Measurements from ENCODE around the gene PIF1.

PIF1 gene

DNA sequence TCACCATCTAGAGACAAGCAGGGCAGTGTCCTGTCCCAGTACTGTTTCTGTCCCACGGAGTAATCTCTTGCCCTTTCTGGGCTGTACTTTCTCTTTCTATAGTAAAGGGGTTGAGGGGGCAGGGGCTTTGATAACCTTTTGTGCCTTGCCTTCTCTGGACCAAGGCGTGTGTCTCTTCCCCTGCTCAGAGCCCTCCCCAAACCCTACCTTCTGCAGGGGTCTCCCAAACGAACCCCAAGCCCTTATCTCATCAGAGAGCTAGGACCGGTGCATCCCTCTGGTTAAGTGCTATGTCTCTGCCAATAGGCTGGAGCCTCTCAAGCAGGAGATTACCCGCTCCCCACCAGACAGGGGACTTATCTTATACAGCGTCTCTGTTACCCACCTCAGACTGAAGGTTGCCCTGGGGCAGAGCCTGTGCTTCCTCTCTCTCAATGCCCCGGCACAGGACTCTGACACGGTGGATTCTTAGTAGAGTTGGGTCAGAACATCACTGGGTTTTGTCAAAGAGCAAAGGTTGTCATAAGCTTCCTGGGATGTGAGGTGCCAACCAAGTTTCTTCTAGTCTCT is 19.2 kb upstream of the PIF1 start:
- no peaks in the 10 kb centered on the region for H3K9me3 Mint-ChIP-seq
- peak overlapping the region; percentile 95 for H3K4me3 Mint-ChIP-seq
- H3K4me1 Mint-ChIP-seq = peaks cover 77% of the 10 kb centered on the region
- peak in 1 of 2 donors; percentile 28 for DNase-seq (ENCODE audit: low spot score in 2 of 2)
- peaks cover 21% of the 10 kb centered on the region for H3K36me3 Mint-ChIP-seq (ENCODE audit: insufficient read depth)
- peak; percentile 34 for ATAC-seq (replicated peaks; ENCODE audit: extremely low read depth, poor library complexity, severe bottlenecking)
- H3K27me3 Mint-ChIP-seq = no peaks in the 10 kb centered on the region
- H3K27ac Mint-ChIP-seq (ENCODE audit: low read depth) = peak overlapping the region; percentile 89

DNA sequence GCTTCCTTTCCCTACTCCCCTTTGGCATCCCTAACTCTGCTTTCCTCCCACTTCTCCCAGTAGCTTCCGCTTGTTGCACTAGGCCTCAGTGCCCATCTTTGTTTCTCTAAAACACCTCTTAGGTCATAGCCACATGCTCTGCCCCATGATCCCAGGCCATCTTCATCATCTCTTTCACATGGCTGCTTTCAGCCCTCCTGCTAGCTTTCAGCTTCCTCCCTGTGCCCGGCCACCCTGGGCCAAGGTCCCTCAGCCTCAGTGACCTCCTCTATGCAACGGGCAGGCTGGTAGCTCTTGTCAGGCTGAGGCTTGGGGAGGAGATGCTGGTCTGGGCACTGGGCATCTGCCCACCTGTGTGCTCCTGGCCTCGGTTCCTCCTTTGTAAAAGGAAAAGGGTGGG is 18.5 kb upstream of the PIF1 start:
- Mint-ChIP-seq H3K4me3 (peak overlapping the region; percentile 95), H3K27ac (ENCODE audit: low read depth) (peak overlapping the region; percentile 89), H3K4me1 (peaks cover 78% of the 10 kb centered on the region), H3K9me3 (no peaks in the 10 kb centered on the region), H3K27me3 (no peaks in the 10 kb centered on the region), H3K36me3 (ENCODE audit: insufficient read depth) (peaks cover 14% of the 10 kb centered on the region)
- DNase-seq (ENCODE audit: low spot score in 2 of 2) = no peak
- no peak for ATAC-seq (replicated peaks; ENCODE audit: extremely low read depth, poor library complexity, severe bottlenecking)

DNA sequence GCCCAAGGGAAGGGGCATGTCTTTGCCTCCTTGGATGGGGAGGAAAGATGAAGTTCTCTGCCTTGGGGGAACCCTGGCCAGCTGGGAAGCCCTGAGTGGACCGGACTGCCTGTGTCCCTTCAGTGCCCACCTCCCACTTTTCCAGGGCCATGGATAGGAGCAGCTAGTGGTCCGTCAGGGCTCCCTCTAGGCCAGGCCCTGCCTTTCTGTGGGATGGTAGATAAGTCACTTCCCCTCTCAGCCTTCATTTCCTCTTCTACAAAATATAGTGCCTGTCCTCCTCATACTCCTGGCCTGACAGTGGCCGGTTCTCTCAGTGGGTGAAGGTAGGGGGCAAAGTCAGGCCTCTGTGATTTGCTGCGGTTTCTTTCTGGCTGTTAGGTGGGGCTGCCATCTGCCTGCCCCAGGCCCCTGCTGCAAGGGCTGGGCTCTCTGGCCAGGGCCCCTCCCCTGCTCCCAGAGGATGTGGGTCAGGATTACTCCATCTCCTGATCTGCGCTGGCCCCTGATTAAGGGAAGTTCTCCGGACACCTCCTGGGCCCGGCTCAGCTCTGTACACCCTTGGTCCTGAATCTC is 17.6 kb upstream of the PIF1 start:
- no peaks in the 10 kb centered on the region for H3K27me3 Mint-ChIP-seq
- H3K4me1 Mint-ChIP-seq = peaks cover 81% of the 10 kb centered on the region
- DNase-seq (ENCODE audit: low spot score in 2 of 2) = no peak
- ATAC-seq (replicated peaks; ENCODE audit: extremely low read depth, poor library complexity, severe bottlenecking) = no peak
- no peaks in the 10 kb centered on the region for H3K9me3 Mint-ChIP-seq
- peaks cover 8% of the 10 kb centered on the region for H3K36me3 Mint-ChIP-seq (ENCODE audit: insufficient read depth)
- peak overlapping the region; percentile 95 for H3K4me3 Mint-ChIP-seq
- peak overlapping the region; percentile 89 for H3K27ac Mint-ChIP-seq (ENCODE audit: low read depth)

DNA sequence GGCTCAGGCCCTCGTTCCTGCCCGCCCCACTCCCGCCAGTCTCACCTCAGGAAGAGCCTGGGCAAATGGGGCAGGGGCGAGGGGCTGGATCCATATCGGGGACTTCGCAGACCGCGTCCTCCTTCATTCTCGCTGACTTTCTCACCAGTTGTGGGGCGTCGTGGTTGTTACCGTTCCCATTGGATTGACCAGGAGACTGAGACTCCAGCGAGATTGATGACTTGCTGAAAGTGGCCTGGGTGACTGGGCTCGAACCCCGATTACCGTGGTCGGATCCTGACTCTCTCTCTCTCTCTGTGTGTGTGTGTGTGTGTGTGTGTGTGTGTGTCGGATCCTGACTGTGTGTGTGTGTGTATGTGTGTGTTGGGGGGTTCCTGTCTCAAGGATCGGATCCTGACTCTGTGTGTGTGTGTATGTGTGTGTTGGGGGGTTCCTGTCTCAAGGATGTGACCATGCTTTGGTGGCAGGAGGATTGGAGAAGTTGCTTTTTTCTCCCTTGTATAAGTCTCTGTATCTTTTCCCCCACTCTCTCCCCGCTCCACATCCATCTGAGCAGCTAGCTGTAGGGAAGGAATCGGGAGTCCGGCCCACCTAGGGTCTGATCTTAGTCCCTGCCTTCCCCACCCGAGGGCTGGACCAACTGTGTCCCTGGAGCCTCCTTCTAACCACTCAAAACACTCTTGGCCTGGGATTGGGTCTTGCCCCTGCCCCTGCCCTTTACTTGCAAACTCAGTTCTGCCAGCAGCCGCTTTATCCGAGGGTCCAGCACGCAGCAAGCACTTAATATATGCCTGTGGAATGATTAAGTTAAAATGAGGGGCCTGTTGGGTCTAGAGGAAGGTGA is 16.9 kb upstream of the PIF1 start:
- no peak for DNase-seq (ENCODE audit: low spot score in 2 of 2)
- H3K9me3 Mint-ChIP-seq = no peaks in the 10 kb centered on the region
- ATAC-seq (replicated peaks; ENCODE audit: extremely low read depth, poor library complexity, severe bottlenecking) = no peak
- peak overlapping the region; percentile 95 for H3K4me3 Mint-ChIP-seq
- no peaks in the 10 kb centered on the region for H3K27me3 Mint-ChIP-seq
- peaks cover 8% of the 10 kb centered on the region for H3K36me3 Mint-ChIP-seq (ENCODE audit: insufficient read depth)
- H3K4me1 Mint-ChIP-seq = peaks cover 80% of the 10 kb centered on the region
- peak overlapping the region; percentile 89 for H3K27ac Mint-ChIP-seq (ENCODE audit: low read depth)

DNA sequence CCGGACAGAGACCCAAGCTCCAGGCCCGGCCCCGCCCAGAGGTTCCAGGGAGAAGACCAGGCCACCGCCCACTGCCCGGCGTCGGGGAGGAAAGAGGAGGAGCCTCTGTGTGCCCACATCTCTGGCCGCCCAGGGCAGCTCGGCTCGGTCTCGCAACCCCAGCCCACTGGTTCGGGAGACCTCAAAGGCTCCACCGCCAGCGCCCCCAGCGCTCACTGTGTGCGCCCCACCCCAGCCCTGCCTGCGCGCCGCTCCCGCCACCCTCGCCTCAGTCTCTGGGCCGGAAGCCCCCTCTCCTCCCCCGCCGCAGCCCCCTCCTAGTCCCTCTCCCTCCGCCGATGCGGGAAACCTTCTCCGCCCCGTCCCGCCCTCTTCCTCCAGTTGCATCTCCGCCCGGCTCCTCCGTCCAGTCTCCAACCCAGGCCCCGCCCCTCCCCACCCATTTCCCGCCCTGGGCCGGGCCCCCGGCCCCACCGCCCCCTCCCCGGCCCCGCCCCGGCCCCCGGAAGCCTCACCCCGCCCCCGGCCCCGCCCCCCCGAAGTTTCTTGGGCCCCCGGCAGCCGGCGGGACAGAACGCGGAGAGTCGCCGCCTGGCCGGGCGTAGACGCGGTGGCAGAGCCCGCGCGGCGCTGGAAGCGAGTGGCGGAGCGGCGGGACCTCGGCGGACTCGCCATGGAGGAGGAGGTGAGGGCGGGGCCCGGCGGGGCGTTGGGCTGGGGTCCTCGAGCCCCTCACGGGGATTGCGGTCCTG is 16.1 kb upstream of the PIF1 start, which contains the start of gene PLEKHO2:
TSS of gene PLEKHO2 (plus strand) at position 572 of the 752 bp plus-strand sequence. CDS start at position 674, 102 bp downstream.
- H3K36me3 Mint-ChIP-seq (ENCODE audit: insufficient read depth) = peaks cover 8% of the 10 kb centered on the region
- H3K27ac Mint-ChIP-seq (ENCODE audit: low read depth) = peak within 1 kb of the TSS; percentile 89
- ATAC-seq (replicated peaks; ENCODE audit: extremely low read depth, poor library complexity, severe bottlenecking) (peak; percentile 82), DNase-seq (ENCODE audit: low spot score in 2 of 2) (peak; percentile 70 to 81)
- no peaks in the 10 kb centered on the region for H3K27me3 Mint-ChIP-seq
- H3K4me3 Mint-ChIP-seq = peak within 1 kb of the TSS; percentile 95
- no peaks in the 10 kb centered on the region for H3K9me3 Mint-ChIP-seq
- peaks cover 77% of the 10 kb centered on the region for H3K4me1 Mint-ChIP-seq

DNA sequence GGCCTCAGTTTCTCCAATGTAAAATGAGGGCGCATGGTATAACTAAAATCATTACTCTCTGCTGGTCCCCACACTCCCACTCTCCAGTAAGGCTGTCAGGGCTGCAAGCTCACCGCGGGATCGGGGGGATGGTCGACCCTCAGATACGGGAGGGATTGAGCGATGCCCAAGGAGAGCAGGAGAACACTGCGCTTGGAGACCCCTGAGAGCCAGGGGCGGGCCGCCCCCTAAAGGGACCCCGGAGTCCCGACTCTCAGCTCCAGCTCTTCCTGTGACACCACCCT is 15.6 kb upstream of the PIF1 start:
- Mint-ChIP-seq H3K4me1 (peaks cover 77% of the 10 kb centered on the region), H3K4me3 (peak overlapping the region; percentile 95), H3K9me3 (no peaks in the 10 kb centered on the region), H3K27me3 (no peaks in the 10 kb centered on the region), H3K36me3 (ENCODE audit: insufficient read depth) (peaks cover 9% of the 10 kb centered on the region), H3K27ac (ENCODE audit: low read depth) (peak overlapping the region; percentile 89)
- DNase-seq (ENCODE audit: low spot score in 2 of 2) (no peak), ATAC-seq (replicated peaks; ENCODE audit: extremely low read depth, poor library complexity, severe bottlenecking) (no peak)

DNA sequence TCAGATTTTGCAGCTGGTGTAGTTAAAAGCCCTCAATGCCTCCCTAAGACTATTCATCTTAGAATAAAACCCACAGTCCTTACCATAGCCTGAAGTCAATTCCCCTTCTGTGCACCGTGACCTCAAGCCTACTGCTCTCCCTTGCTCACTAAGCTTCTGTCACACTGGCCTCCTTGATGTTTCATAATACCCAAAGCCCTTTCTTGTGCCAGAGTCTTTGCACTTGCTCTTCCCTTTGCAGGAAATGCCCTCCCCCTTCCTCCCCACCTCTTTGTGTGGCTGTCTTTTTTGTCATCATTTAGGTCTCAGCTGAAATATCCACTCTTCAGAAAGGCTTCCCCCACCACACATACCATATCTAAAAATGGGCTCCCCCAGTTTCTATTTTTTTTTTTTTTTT is 12.1 kb upstream of the PIF1 start:
- peaks cover 12% of the 10 kb centered on the region for H3K36me3 Mint-ChIP-seq (ENCODE audit: insufficient read depth)
- H3K27me3 Mint-ChIP-seq = no peaks in the 10 kb centered on the region
- ATAC-seq (replicated peaks; ENCODE audit: extremely low read depth, poor library complexity, severe bottlenecking) (no peak), DNase-seq (ENCODE audit: low spot score in 2 of 2) (peak in 1 of 2 donors; percentile 28)
- H3K4me3 Mint-ChIP-seq = peak overlapping the region; percentile 3
- H3K9me3 Mint-ChIP-seq = no peaks in the 10 kb centered on the region
- peak overlapping the region; percentile 79 for H3K27ac Mint-ChIP-seq (ENCODE audit: low read depth)
- H3K4me1 Mint-ChIP-seq = peaks cover 50% of the 10 kb centered on the region

DNA sequence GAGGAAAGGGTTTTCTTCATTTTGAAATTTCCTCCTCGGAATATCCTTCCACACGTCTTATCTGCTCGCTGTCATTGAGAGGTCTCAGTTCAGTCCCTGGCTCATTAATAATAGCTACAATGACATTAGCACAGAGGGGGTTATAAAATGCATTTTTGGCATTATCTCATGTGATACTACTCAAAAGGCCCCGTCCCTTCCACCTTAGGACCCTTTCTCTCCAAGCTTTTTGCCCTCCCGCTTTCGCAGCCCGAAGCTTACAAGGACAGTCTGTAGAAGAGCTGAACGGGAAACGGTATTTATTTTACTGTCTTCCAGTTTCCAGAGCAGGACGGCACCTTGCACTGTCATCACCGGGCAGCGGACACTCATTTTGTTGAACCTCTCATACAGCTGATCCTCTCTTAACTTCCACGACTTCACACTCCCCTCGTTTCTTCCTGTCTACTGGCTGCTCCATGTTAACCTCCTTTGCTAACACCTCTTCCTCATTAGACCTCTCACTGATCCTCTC is 10.6 kb upstream of the PIF1 start:
- ATAC-seq (replicated peaks; ENCODE audit: extremely low read depth, poor library complexity, severe bottlenecking) = no peak
- H3K4me1 Mint-ChIP-seq = peaks cover 43% of the 10 kb centered on the region
- H3K27me3 Mint-ChIP-seq = no peaks in the 10 kb centered on the region
- H3K9me3 Mint-ChIP-seq = no peaks in the 10 kb centered on the region
- H3K4me3 Mint-ChIP-seq = peak overlapping the region; percentile 4
- peak overlapping the region; percentile 2 for H3K27ac Mint-ChIP-seq (ENCODE audit: low read depth)
- DNase-seq (ENCODE audit: low spot score in 2 of 2) = no peak
- H3K36me3 Mint-ChIP-seq (ENCODE audit: insufficient read depth) = peaks cover 7% of the 10 kb centered on the region

DNA sequence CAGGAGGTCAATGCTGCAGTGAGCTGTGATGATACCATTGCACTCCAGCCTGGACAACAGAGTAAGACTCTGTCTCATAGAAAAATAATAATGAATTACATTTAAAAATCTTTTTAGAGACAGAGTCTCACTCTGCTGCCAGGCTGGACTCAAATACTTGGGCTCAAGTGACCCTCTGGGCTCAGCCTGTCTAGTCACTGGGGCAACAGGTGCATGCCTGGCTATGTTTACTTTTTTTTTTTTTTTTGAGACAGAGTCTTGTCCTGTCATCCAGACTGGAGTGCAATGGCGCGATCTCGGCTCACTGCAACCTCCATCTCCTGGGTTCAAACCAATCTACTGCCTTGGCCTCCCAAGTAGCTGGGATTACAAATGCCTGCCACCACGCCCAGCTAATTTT is 8.2 kb upstream of the PIF1 start:
- ATAC-seq (replicated peaks; ENCODE audit: extremely low read depth, poor library complexity, severe bottlenecking) (no peak), DNase-seq (ENCODE audit: low spot score in 2 of 2) (no peak)
- H3K9me3 Mint-ChIP-seq = no peaks in the 10 kb centered on the region
- H3K36me3 Mint-ChIP-seq (ENCODE audit: insufficient read depth) = peaks cover 4% of the 10 kb centered on the region
- peaks cover 30% of the 10 kb centered on the region for H3K4me1 Mint-ChIP-seq
- no peaks in the 10 kb centered on the region for H3K27me3 Mint-ChIP-seq
- H3K27ac Mint-ChIP-seq (ENCODE audit: low read depth) = no peak overlapping the region
- H3K4me3 Mint-ChIP-seq = no peak overlapping the region

DNA sequence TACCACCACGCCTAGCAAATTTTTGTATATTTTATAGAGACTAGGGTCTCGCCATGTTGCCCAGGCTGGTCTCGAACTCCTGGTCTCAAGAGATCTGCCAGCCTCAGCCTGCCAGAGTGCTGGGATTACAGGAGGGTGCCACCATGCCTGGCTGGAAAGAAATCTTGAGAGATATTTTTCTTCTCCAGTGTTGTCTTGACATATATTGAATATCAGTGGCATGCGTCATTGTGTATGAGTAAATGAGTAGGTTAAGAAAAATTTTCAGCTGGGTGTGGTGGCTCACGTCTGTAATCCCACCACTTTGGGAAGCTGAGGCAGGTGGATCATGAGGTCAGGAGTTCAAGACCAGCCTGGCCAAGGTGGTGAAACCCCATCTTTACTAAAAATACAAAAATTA is 3.5 kb upstream of the PIF1 start:
- DNase-seq (ENCODE audit: low spot score in 2 of 2) = no peak
- peaks cover 5% of the 10 kb centered on the region for H3K36me3 Mint-ChIP-seq (ENCODE audit: insufficient read depth)
- H3K27ac Mint-ChIP-seq (ENCODE audit: low read depth) = no peak overlapping the region

DNA sequence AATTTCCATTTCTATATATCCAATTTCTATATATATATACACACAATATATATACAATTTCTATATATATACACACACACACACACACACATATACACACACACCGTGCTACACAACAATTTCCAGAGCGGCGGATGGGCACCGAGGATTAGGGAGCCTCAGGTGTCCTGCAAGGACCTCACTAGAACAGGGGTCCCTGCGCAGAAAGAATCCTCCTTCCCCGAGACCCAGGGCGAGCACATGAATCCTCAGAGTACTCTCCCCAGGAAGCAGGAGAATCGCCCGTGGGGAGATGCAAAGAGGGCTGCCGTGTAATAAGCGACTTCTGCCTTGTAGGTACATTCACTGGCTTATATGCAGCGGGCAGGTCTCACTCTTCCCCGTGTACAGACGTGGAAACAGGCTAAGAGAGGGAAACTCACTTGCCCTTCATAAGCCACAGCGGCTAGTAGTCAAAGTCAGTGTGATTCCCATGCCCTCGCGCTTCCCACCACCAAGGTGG is 467 bp downstream of the PIF1 start:
- Mint-ChIP-seq H3K36me3 (ENCODE audit: insufficient read depth) (peaks cover 6% of the 10 kb centered on the region), H3K27me3 (no peaks in the 10 kb centered on the region), H3K4me3 (peak overlapping the region; percentile 79), H3K27ac (ENCODE audit: low read depth) (no peak overlapping the region), H3K4me1 (peaks cover 37% of the 10 kb centered on the region), H3K9me3 (no peaks in the 10 kb centered on the region)
- ATAC-seq (replicated peaks; ENCODE audit: extremely low read depth, poor library complexity, severe bottlenecking) (peak; percentile 20), DNase-seq (ENCODE audit: low spot score in 2 of 2) (no peak)

More for the DNA sequence above, 3.5 kb upstream of the PIF1 start:
- no peaks in the 10 kb centered on the region for H3K9me3 Mint-ChIP-seq
- H3K27me3 Mint-ChIP-seq = no peaks in the 10 kb centered on the region
- H3K4me3 Mint-ChIP-seq = no peak overlapping the region
- no peak for ATAC-seq (replicated peaks; ENCODE audit: extremely low read depth, poor library complexity, severe bottlenecking)
- H3K4me1 Mint-ChIP-seq = peaks cover 24% of the 10 kb centered on the region

DNA sequence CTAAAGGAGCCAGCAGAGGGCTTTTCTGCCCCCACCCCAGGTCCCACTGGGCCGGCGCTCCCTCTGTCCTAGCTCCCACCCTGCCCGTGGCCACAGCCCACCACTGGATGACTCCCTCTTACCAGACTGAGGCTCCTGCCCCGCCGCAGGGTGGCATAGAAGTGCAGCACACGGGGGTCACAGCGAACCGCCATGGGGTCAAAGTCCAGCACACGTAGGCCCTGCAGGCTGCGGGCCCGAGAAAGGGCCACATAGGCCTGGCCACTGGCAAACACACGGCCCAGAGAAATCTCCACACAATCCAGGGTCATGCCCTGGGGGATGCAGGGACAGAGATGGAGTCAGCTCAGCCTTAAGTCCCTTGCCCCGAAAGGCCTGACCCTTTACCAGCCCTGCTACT is 9.0 kb downstream of the PIF1 start:
- ATAC-seq (replicated peaks; ENCODE audit: extremely low read depth, poor library complexity, severe bottlenecking) (no peak), DNase-seq (ENCODE audit: low spot score in 2 of 2) (no peak)
- Mint-ChIP-seq H3K36me3 (ENCODE audit: insufficient read depth) (peaks cover 1% of the 10 kb centered on the region), H3K4me1 (no peaks in the 10 kb centered on the region), H3K9me3 (no peaks in the 10 kb centered on the region), H3K27me3 (no peaks in the 10 kb centered on the region), H3K27ac (ENCODE audit: low read depth) (no peak overlapping the region), H3K4me3 (no peak overlapping the region)

All from central memory CD8-positive, alpha-beta T cell (primary cell).